Right atrium auricular region (tissue), 2 donors: ENCODE data around the gene KLHL25. TPM values are rescaled to one million over a fixed set of nuclear protein-coding genes. Genes with fewer than 3 reads are reported as not detected.

Experiments used
- DNase-seq: peaks from one replicate; pipeline ENCODE4 v3.0.0-alpha.2; 2019; ENCODE audit warnings: low spot score
- H3K27ac ChIP-seq, 2 donors: fragments of 200-600 bp; sonication (generic); 1 replicate in 1 of 2; 2 replicates in 1 of 2; pipeline ENCODE4 v1.5.1; 2016 to 2019
- H3K27me3 ChIP-seq, 2 donors: fragments of 200-600 bp; sonication (generic); one replicate each; pipeline versions ENCODE4 v1.5.1 to v1.6.0; 2017 to 2019
- H3K36me3 ChIP-seq: fragments of 200-600 bp; sonication (generic); one replicate; pipeline ENCODE4 v1.5.1; 2016
- H3K4me1 ChIP-seq, 2 donors: fragments of 200-600 bp; sonication (generic); one replicate each; pipeline versions ENCODE4 v1.5.1 to v1.6.0; 2017 to 2019
- H3K4me3 ChIP-seq, 2 donors: fragments of 200-600 bp; sonication (generic); 1 replicate in 1 of 2; 2 replicates in 1 of 2; pipeline ENCODE4 v1.5.1; 2017 to 2019; ENCODE audit warnings: mild to moderate bottlenecking in 1 of 2, moderate library complexity in 1 of 2
- H3K9me3 ChIP-seq, 2 donors: fragments of 200-600 bp; sonication (generic); one replicate each; pipeline ENCODE4 v1.5.1; 2019
- total RNA-seq, 2 donors: library from RNA; depleted of rRNA; stranded (reverse); fragments of >200 nt; gene quantifications; one replicate each; pipeline ENCODE4 v1.1.0, GENCODE V29; 2016
- TF ChIP-seq, protein P1 (sequence below), 2 donors: fragments of 200-600 bp; sonication (generic); IDR thresholded peaks; one replicate each; pipeline ENCODE4 v1.5.1; 2019; ENCODE audit warnings: antibody characterized with exemption in 2 of 2

Gene KLHL25
- total RNA-seq, 2 donors from 2014 or later, result 4.1 TPM

DNA sequence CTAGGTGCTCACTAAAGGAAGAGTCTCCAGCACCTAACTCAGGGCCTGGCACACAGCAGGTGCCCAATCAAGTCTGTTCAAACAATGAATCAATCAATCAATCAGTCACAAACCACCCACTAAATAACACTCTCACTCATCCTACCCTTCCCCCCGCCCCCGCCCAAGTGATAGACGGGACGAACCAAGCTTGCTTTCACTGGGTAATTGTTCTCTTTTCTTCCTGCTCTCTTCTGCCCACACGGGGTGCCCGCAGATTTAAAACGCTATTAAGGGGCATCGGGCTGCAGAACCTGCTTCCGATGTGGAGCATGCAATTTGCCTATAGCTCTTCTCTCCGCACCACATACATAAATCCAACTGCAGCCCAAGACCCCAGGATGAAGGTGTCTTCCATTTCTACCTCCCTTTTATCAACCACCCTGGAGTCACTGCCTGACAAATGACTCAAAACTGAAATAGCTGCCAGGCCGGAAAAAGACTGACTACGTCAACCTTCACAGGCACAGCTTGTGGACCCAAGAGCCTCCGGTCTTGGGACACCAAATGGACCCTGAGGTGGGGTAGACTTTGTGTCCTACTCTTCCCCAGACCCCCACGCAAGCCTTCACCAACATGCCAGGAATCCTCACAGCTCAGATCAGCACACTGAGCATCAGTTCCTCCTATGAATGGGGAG is 1.7 kb downstream of the KLHL25 start:
- TF ChIP-seq, protein P1, sequence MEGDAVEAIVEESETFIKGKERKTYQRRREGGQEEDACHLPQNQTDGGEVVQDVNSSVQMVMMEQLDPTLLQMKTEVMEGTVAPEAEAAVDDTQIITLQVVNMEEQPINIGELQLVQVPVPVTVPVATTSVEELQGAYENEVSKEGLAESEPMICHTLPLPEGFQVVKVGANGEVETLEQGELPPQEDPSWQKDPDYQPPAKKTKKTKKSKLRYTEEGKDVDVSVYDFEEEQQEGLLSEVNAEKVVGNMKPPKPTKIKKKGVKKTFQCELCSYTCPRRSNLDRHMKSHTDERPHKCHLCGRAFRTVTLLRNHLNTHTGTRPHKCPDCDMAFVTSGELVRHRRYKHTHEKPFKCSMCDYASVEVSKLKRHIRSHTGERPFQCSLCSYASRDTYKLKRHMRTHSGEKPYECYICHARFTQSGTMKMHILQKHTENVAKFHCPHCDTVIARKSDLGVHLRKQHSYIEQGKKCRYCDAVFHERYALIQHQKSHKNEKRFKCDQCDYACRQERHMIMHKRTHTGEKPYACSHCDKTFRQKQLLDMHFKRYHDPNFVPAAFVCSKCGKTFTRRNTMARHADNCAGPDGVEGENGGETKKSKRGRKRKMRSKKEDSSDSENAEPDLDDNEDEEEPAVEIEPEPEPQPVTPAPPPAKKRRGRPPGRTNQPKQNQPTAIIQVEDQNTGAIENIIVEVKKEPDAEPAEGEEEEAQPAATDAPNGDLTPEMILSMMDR (IDR thresholded peaks at IDR 0.05), result no peak
- Histone ChIP-seq H3K27ac (peak overlapping the region in 1 of 2 donors; percentile 88), H3K4me1 (peaks cover 0 to 26% of the 10 kb centered on the region in 2 donors), H3K36me3 (no peaks in the 10 kb centered on the region), H3K27me3 (no peaks in the 10 kb centered on the region), H3K4me3 (peak overlapping the region; percentile 64 to 78), H3K9me3 (no peaks in the 10 kb centered on the region)
- DNase-seq, result no peak

DNA sequence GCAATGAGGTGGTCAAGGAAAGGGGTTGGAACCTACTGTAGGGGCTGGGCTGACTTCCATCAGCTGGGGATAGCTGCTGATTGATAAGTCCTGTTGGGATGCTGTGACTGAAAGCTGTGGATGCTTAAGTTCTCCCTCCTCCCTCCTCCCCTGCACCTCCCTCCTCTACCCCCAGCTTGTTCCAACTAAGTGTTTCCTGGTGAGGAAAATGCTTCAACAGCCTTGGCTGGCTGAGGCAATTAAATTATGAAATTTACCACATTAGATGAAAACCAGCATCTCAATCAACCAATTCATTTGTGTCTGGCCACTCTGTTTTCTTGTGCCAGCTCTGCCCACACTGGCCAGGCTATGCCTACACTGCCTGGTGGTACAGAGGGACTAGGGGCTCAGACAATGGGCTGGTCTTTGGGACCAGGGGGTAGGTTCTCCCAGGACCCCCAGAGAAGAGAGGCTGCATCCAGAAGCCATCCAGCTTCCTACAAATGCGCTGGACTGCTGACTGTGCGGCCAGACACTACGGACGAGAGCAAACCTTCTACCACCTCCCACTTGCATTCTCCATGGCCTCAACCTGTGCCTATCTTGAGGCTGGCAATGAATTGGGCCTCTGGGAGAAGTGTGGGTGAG is 2.5 kb downstream of the KLHL25 start:
- no peak overlapping the region for H3K27ac ChIP-seq
- H3K36me3 ChIP-seq, result no peaks in the 10 kb centered on the region
- no peak overlapping the region for H3K4me3 ChIP-seq
- H3K9me3 ChIP-seq, result no peaks in the 10 kb centered on the region
- no peak for DNase-seq
- TF ChIP-seq, protein P1 (IDR thresholded peaks at IDR 0.05), result no peak
- no peaks in the 10 kb centered on the region for H3K27me3 ChIP-seq
- H3K4me1 ChIP-seq, result peaks cover 0 to 26% of the 10 kb centered on the region in 2 donors

DNA sequence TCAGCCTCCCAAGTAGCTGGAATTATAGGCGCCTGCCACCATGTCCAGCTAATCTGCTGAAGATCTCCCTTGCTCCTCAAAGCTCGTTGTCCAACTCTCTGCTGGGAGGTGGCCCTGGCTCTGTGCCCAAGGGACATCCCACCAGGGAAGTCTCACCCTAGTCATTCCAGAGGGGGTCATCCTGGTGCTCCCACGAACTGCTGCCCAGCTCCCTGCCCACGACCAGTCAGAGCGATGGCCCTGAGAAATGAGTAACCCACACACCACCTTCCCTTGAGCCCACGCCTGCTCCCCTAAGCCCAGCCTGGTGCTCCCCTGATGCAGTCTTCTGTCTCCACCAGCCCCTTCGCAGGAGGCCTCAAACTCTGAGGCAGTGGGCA is 5.2 kb downstream of the KLHL25 start:
- Histone ChIP-seq H3K9me3 (no peaks in the 10 kb centered on the region), H3K36me3 (no peaks in the 10 kb centered on the region), H3K4me3 (no peak overlapping the region), H3K4me1 (peaks cover 0 to 39% of the 10 kb centered on the region in 2 donors), H3K27me3 (no peaks in the 10 kb centered on the region), H3K27ac (no peak overlapping the region)
- no peak for DNase-seq
- TF ChIP-seq, protein P1 (IDR thresholded peaks at IDR 0.05), result no peak

DNA sequence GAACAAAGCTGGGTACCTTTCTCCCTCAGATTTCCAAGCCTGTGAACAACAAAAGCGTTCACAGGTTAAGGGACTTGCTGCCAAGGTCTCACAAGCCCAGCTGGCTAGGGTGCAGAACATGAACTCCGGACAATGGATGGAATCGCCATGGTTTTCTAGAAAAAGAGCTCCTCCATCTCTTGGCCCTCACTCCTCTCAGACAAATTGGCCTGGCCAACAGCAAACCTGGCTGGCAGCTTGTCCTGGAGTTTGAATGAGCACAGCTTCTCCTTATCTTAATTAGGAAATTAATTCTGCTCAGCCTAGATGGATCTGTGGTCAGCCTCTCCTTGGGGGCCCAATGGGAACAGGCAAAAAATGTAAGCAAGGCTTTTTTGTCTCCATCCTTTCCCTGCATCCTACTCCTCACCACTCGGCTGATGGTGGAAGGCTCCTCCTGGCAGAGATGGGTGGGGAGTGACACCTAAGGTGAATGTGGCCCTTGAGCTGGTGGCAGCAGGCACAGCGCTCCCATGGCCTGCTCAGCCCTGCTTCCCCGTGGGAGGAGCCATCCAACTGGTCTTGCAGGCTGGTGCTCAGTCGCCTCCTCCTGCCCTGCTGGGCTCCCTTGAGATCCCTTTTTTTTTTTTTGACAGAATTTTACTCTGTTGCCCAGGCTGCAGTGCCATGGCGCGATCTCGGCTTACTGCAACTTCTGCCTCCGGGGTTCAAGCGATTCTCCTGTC is 5.8 kb downstream of the KLHL25 start:
- peaks cover 0 to 39% of the 10 kb centered on the region in 2 donors for H3K4me1 ChIP-seq
- H3K27me3 ChIP-seq, result no peaks in the 10 kb centered on the region
- DNase-seq, result no peak
- no peak overlapping the region for H3K27ac ChIP-seq
- H3K36me3 ChIP-seq, result no peaks in the 10 kb centered on the region
- TF ChIP-seq, protein P1 (IDR thresholded peaks at IDR 0.05), result no peak
- H3K4me3 ChIP-seq, result no peak overlapping the region
- H3K9me3 ChIP-seq, result no peaks in the 10 kb centered on the region

DNA sequence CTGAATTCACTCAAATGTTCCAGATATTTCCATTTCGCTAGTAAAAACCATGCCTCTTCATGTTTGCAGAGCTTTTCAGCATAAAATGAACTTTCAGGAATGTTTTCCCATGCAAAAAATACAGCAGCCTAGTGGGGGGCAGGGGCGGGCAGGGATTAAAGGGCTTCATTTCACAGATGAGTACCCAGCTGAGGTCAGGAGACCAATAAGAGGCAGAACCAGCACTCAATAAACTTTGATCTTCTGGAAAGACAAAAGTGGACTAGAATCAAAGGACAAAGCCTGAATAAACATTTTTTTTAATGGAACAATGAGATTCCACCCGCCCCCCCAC is 8.0 kb downstream of the KLHL25 start:
- Histone ChIP-seq H3K27ac (peak overlapping the region; percentile 57 to 63), H3K36me3 (no peaks in the 10 kb centered on the region), H3K4me3 (no peak overlapping the region), H3K9me3 (no peaks in the 10 kb centered on the region), H3K27me3 (no peaks in the 10 kb centered on the region), H3K4me1 (peaks cover 0 to 22% of the 10 kb centered on the region in 2 donors)
- DNase-seq, result no peak
- TF ChIP-seq, protein P1 (IDR thresholded peaks at IDR 0.05), result no peak
